ENCODE measurements around the gene CTDSP1.

Gene CTDSP1

DNA sequence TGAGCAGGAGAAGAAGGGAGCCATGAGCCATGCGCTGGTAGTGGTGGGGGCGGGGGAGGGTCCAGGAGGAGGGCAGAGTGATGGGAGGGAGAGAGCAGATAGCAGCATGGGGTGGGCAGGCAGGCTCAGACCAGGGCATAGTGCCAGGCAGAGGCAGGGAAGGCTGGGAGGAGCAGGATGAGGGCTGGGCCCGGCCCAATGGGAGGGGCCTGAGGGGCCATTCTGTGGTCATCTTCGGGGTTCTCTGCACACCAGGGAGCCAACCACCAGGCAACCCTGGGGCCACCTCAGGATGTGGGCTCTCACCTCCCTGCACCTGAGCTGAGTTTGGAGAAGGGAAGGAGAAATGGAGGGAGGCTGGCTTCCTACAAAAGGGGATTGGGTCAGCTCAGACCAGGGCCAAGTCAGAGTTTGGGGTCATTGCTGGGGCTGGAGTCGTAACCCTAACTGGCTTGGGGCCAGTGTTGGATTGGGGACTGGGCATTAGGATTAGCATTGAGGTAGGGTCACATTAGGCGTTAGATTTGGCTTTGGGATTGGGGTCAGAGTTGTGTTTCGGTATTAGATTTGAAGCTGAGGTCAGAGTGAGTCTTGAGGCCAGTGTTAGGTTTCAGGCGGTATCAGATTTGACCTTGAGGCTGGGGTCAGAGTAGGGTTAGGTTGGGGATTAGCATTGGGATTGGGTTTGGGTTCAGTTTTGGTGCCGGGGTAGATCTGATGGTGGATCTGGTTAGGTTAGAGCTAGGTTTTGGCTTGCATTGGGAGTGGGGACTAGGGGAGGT is 30.4 kb downstream of the CTDSP1 start:
- TF ChIP-seq, protein P1, sequence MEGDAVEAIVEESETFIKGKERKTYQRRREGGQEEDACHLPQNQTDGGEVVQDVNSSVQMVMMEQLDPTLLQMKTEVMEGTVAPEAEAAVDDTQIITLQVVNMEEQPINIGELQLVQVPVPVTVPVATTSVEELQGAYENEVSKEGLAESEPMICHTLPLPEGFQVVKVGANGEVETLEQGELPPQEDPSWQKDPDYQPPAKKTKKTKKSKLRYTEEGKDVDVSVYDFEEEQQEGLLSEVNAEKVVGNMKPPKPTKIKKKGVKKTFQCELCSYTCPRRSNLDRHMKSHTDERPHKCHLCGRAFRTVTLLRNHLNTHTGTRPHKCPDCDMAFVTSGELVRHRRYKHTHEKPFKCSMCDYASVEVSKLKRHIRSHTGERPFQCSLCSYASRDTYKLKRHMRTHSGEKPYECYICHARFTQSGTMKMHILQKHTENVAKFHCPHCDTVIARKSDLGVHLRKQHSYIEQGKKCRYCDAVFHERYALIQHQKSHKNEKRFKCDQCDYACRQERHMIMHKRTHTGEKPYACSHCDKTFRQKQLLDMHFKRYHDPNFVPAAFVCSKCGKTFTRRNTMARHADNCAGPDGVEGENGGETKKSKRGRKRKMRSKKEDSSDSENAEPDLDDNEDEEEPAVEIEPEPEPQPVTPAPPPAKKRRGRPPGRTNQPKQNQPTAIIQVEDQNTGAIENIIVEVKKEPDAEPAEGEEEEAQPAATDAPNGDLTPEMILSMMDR (IDR thresholded peaks at IDR 0.05): no peak
- Histone ChIP-seq H3K27me3 (no peaks in the 10 kb centered on the region), H3K4me3 (ENCODE audit: low read depth in 1 of 2, low read length in 1 of 2) (no peak overlapping the region)

GRCh38 chr2:218430721-218431120 is 31.1 kb downstream of the CTDSP1 start:
- no peak overlapping the region for H3K4me3 ChIP-seq (ENCODE audit: low read depth in 1 of 2, low read length in 1 of 2)
- H3K4me1 ChIP-seq (ENCODE audit: control insufficient read depth in 1 of 2, insufficient read depth in 1 of 2, low read depth in 1 of 2, low read length in 1 of 2): no peaks in the 10 kb centered on the region
- H3K36me3 ChIP-seq: no peaks in the 10 kb centered on the region
- no peaks in the 10 kb centered on the region for H3K27me3 ChIP-seq
- no peak overlapping the region for H3K27ac ChIP-seq
- no peaks in the 10 kb centered on the region for H3K9me3 ChIP-seq
- TF ChIP-seq, protein P1 (IDR thresholded peaks at IDR 0.05): no peak

More for the DNA sequence above, 30.4 kb downstream of the CTDSP1 start:
- Histone ChIP-seq H3K4me1 (ENCODE audit: control insufficient read depth in 1 of 2, insufficient read depth in 1 of 2, low read depth in 1 of 2, low read length in 1 of 2) (no peaks in the 10 kb centered on the region), H3K9me3 (no peaks in the 10 kb centered on the region), H3K36me3 (no peaks in the 10 kb centered on the region), H3K27ac (no peak overlapping the region)

- Histone ChIP-seq H3K27me3 (no peaks in the 10 kb centered on the region), H3K36me3 (no peaks in the 10 kb centered on the region), H3K9me3 (no peaks in the 10 kb centered on the region), H3K27ac (no peak overlapping the region), H3K4me1 (ENCODE audit: control insufficient read depth in 1 of 2, insufficient read depth in 1 of 2, low read depth in 1 of 2, low read length in 1 of 2) (no peaks in the 10 kb centered on the region), H3K4me3 (ENCODE audit: low read depth in 1 of 2, low read length in 1 of 2) (no peak overlapping the region)
- TF ChIP-seq, protein P1 (IDR thresholded peaks at IDR 0.05): no peak
Measured at GRCh38 chr2:218431878-218432277, 32.2 kb downstream of the CTDSP1 start.

GRCh38 chr2:218432676-218433365 is 33.2 kb downstream of the CTDSP1 start:
- Histone ChIP-seq H3K4me1 (ENCODE audit: control insufficient read depth in 1 of 2, insufficient read depth in 1 of 2, low read depth in 1 of 2, low read length in 1 of 2) (no peaks in the 10 kb centered on the region), H3K27me3 (no peaks in the 10 kb centered on the region), H3K27ac (no peak overlapping the region), H3K4me3 (ENCODE audit: low read depth in 1 of 2, low read length in 1 of 2) (no peak overlapping the region), H3K36me3 (no peaks in the 10 kb centered on the region), H3K9me3 (no peaks in the 10 kb centered on the region)
- TF ChIP-seq, protein P1 (IDR thresholded peaks at IDR 0.05): no peak

DNA sequence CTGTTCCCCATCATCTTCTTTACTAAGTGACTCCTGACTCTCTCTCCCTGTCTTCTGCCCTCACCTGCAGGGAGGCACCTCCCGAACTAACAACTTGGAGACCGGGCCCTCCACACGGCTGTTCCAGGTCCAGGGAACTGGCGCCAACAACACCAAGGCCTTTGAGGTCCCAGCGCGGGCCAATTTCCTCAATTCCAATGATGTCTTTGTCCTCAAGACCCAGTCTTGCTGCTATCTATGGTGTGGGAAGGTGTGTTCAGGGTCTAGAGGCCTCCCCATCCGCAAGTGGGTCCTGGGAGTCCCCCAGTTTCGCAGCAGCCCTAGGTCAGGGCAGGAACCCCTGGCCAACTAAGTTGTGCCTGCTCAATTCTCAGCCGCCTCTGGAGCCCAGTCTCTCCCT is 34.8 kb downstream of the CTDSP1 start:
- Histone ChIP-seq H3K4me1 (ENCODE audit: control insufficient read depth in 1 of 2, insufficient read depth in 1 of 2, low read depth in 1 of 2, low read length in 1 of 2) (no peaks in the 10 kb centered on the region), H3K9me3 (no peaks in the 10 kb centered on the region), H3K27me3 (no peaks in the 10 kb centered on the region), H3K36me3 (no peaks in the 10 kb centered on the region), H3K27ac (no peak overlapping the region), H3K4me3 (ENCODE audit: low read depth in 1 of 2, low read length in 1 of 2) (no peak overlapping the region)
- TF ChIP-seq, protein P1 (IDR thresholded peaks at IDR 0.05): no peak

All from neutrophil (primary cell).